Astrocyte (in vitro differentiated cells and primary cell): ENCODE results near the gene SMOC1. TPM values are rescaled to one million over a fixed set of nuclear protein-coding genes. Genes with fewer than 3 reads are reported as not detected.

ENCODE experiments used
- DNase-seq: peaks from one replicate; pipeline ENCODE4 v3.0.0-alpha.2; 2010; ENCODE audit warnings: low read depth
- FAIRE-seq: peaks from 2 replicates; lab custom pipeline; 2011; peaks lifted over from hg19 to GRCh38; lab: Jason Lieb, UNC
- H2AFZ ChIP-seq: 2 replicates; pipeline ENCODE4 v1.6.0; 2012; ENCODE audit warnings: low read depth, low read length, inconsistent platforms
- H3K27ac ChIP-seq: 2 replicates; pipeline ENCODE4 v1.5.1; 2011; ENCODE audit warnings: low read depth, low read length, inconsistent platforms
- H3K27me3 ChIP-seq: 2 replicates; pipeline ENCODE4 v1.6.0; 2011; ENCODE audit warnings: low read length, inconsistent platforms; ENCODE audit not compliant: insufficient read depth
- H3K36me3 ChIP-seq: 2 replicates; pipeline ENCODE4 v1.5.1; 2011; ENCODE audit warnings: low read length, inconsistent platforms; ENCODE audit not compliant: insufficient read depth
- H3K4me1 ChIP-seq: 2 replicates; pipeline ENCODE4 v1.5.1; 2011; ENCODE audit warnings: low read length, inconsistent platforms; ENCODE audit not compliant: insufficient read depth
- H3K4me2 ChIP-seq: 2 replicates; pipeline ENCODE4 v1.6.0; 2012; ENCODE audit warnings: low read length, inconsistent platforms
- H3K4me3 ChIP-seq: 2 replicates; pipeline ENCODE4 v1.5.1; 2011; ENCODE audit warnings: low read depth, mild to moderate bottlenecking, low read length, inconsistent platforms; ENCODE audit not compliant: insufficient read depth
- H3K79me2 ChIP-seq: 2 replicates; pipeline ENCODE4 v1.6.0; 2012; ENCODE audit warnings: mild to moderate bottlenecking, low read length, inconsistent platforms; ENCODE audit not compliant: insufficient read depth
- H3K9ac ChIP-seq: 2 replicates; pipeline ENCODE4 v1.6.0; 2012; ENCODE audit warnings: mild to moderate bottlenecking, low read length, inconsistent platforms
- H3K9me3 ChIP-seq: 2 replicates; pipeline ENCODE4 v1.5.1; 2012; ENCODE audit warnings: low read depth, mild to moderate bottlenecking, low read length, inconsistent platforms; ENCODE audit not compliant: insufficient read depth
- H4K20me1 ChIP-seq: 2 replicates; pipeline ENCODE4 v1.6.0; 2012; ENCODE audit warnings: low read length, inconsistent platforms; ENCODE audit not compliant: insufficient read depth
- H3K27ac Mint-ChIP-seq: one replicate; pipeline ENCODE4 v1.8.0; 2021; ENCODE audit warnings: mild to moderate bottlenecking, mixed read lengths; ENCODE audit not compliant: unreplicated experiment
- H3K27me3 Mint-ChIP-seq: one replicate; pipeline ENCODE4 v1.8.0; 2021; ENCODE audit warnings: low read depth, mixed read lengths; ENCODE audit not compliant: unreplicated experiment
- H3K36me3 Mint-ChIP-seq: one replicate; pipeline ENCODE4 v1.8.0; 2021; ENCODE audit warnings: low read depth, mixed read lengths; ENCODE audit not compliant: unreplicated experiment
- H3K4me1 Mint-ChIP-seq: one replicate; pipeline ENCODE4 v1.8.0; 2021; ENCODE audit warnings: low read depth, mixed read lengths; ENCODE audit not compliant: unreplicated experiment
- H3K4me3 Mint-ChIP-seq: one replicate; pipeline ENCODE4 v1.8.0; 2021; ENCODE audit warnings: mild to moderate bottlenecking, moderate library complexity, mixed read lengths; ENCODE audit not compliant: unreplicated experiment
- H3K9me3 Mint-ChIP-seq: one replicate; pipeline ENCODE4 v1.8.0; 2021; ENCODE audit warnings: mild to moderate bottlenecking, mixed read lengths; ENCODE audit not compliant: unreplicated experiment
- EZH2 ChIP-seq: IDR thresholded peaks from 2 replicates; pipeline ENCODE4 v1.6.1; 2012; ENCODE audit warnings: mild to moderate bottlenecking, low read length, inconsistent platforms; ENCODE audit not compliant: insufficient read depth
- total RNA-seq: library from RNA; stranded (reverse); gene quantifications from 2 replicates; pipeline ENCODE4 v1.2.1, GENCODE V29; 2021
- TF ChIP-seq, protein P1 (sequence below): IDR thresholded peaks from 2 replicates; pipeline ENCODE4 v1.5.1; 2011; ENCODE audit warnings: low read depth, mild to moderate bottlenecking, inconsistent platforms, low read length, moderate library complexity; ENCODE audit not compliant: insufficient read depth

SMOC1 gene
- total RNA-seq, 1 donor from 2014 or later, result 0.16 TPM

DNA sequence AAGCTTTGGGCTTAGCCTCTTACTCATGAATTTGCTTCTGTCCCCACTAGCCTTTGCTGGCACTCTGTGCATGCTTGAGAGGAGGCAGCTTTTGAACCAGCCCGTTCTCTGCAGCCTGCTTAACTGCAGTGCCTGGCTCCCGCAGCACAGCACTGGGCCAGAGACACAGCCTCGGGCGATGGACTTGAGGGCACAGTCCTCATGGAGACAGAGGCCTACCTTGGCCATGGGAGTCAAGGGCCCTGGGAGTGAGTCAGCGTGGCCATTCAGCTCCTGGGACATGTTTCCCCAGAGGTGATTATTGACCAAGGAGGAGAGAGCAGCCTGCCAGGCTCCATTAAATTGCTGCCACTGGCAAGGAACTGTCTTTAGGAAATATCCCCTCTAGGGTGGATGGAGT, 93.5 kb downstream of the SMOC1 start:
- H2AFZ ChIP-seq, result no peak overlapping the region
- no peak overlapping the region for H3K27ac ChIP-seq
- TF ChIP-seq EZH2, result no peak
- TF ChIP-seq, protein P1, sequence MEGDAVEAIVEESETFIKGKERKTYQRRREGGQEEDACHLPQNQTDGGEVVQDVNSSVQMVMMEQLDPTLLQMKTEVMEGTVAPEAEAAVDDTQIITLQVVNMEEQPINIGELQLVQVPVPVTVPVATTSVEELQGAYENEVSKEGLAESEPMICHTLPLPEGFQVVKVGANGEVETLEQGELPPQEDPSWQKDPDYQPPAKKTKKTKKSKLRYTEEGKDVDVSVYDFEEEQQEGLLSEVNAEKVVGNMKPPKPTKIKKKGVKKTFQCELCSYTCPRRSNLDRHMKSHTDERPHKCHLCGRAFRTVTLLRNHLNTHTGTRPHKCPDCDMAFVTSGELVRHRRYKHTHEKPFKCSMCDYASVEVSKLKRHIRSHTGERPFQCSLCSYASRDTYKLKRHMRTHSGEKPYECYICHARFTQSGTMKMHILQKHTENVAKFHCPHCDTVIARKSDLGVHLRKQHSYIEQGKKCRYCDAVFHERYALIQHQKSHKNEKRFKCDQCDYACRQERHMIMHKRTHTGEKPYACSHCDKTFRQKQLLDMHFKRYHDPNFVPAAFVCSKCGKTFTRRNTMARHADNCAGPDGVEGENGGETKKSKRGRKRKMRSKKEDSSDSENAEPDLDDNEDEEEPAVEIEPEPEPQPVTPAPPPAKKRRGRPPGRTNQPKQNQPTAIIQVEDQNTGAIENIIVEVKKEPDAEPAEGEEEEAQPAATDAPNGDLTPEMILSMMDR, result no peak
- no peak overlapping the region for H3K4me2 ChIP-seq
- H3K9ac ChIP-seq, result no peak overlapping the region
- no peak overlapping the region for H3K4me3 ChIP-seq
- Mint-ChIP-seq H3K4me3 (no peak overlapping the region), H3K27ac (no peak overlapping the region), H3K36me3 (no peaks in the 10 kb centered on the region), H3K27me3 (peaks cover 15% of the 10 kb centered on the region), H3K4me1 (no peaks in the 10 kb centered on the region), H3K9me3 (peaks cover 6% of the 10 kb centered on the region)
- no peaks in the 10 kb centered on the region for H3K36me3 ChIP-seq
- DNase-seq, result no peak
- peaks cover 2% of the 10 kb centered on the region for H3K27me3 ChIP-seq
- no peaks in the 10 kb centered on the region for H3K79me2 ChIP-seq
- no peaks in the 10 kb centered on the region for H3K4me1 ChIP-seq
- no peaks in the 10 kb centered on the region for H4K20me1 ChIP-seq
- no peaks in the 10 kb centered on the region for H3K9me3 ChIP-seq
- FAIRE-seq, result no peak

DNA sequence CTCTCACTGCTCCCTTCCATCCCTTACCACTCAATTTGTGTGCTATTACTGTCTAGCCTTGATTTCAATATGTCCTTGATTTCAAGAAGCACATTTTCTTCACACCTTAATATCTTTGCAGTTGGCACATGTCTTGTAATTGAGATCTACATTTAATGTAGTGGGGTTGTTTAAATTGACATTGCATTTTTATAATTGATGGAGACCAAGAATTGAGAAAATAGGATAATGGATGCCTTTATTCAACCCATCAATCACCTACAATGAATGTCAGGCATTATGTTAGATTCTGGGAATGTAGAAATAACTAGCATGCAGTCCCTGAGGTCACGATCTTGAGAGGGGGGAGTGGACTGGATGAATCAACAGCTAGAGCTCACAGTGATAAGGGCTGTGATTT, 94.6 kb downstream of the SMOC1 start:
- TF ChIP-seq, protein P1, result no peak
- TF ChIP-seq EZH2, result no peak
- H3K4me1 Mint-ChIP-seq, result no peaks in the 10 kb centered on the region
- no peak overlapping the region for H3K4me2 ChIP-seq
- no peak overlapping the region for H2AFZ ChIP-seq
- FAIRE-seq, result no peak
- no peaks in the 10 kb centered on the region for H3K79me2 ChIP-seq
- H3K36me3 ChIP-seq, result no peaks in the 10 kb centered on the region
- H3K36me3 Mint-ChIP-seq, result no peaks in the 10 kb centered on the region
- H3K4me3 ChIP-seq, result no peak overlapping the region
- no peak overlapping the region for H3K27ac Mint-ChIP-seq
- no peak for DNase-seq
- peaks cover 2% of the 10 kb centered on the region for H3K27me3 ChIP-seq
- H3K27me3 Mint-ChIP-seq, result peaks cover 15% of the 10 kb centered on the region
- no peak overlapping the region for H3K27ac ChIP-seq
- H4K20me1 ChIP-seq, result no peaks in the 10 kb centered on the region
- no peak overlapping the region for H3K9ac ChIP-seq
- H3K9me3 ChIP-seq, result no peaks in the 10 kb centered on the region
- H3K4me1 ChIP-seq, result no peaks in the 10 kb centered on the region
- H3K9me3 Mint-ChIP-seq, result peaks cover 4% of the 10 kb centered on the region
- H3K4me3 Mint-ChIP-seq, result no peak overlapping the region

DNA sequence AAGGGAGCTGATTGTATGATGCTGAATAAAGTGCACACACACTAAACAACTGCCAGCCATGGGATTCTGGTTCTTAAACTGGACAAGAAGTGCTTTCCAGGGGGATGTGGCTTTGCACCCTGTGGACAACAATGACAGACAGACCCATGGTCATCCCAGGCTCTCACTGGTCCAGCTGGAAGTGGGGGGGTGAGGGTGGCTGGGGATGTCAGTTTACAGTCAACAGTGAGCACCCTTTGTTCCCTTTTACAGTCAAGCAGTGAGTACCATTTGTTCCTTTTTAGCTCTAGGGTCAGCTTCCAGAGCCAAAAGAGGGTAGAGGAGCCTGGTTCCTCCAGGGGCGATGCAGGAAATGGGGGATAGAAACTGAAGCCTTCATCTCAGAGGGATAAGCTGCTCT, 100.7 kb downstream of the SMOC1 start:
- H3K27me3 ChIP-seq, result no peaks in the 10 kb centered on the region
- no peak overlapping the region for H2AFZ ChIP-seq
- no peak overlapping the region for H3K9ac ChIP-seq
- no peaks in the 10 kb centered on the region for H3K4me1 ChIP-seq
- H3K4me3 ChIP-seq, result no peak overlapping the region
- FAIRE-seq (no peak), DNase-seq (no peak)
- no peaks in the 10 kb centered on the region for H4K20me1 ChIP-seq
- H3K36me3 ChIP-seq, result no peaks in the 10 kb centered on the region
- TF ChIP-seq, protein P1, result no peak
- no peak for TF ChIP-seq EZH2
- H3K27ac ChIP-seq, result no peak overlapping the region
- Mint-ChIP-seq H3K36me3 (no peaks in the 10 kb centered on the region), H3K27ac (no peak overlapping the region), H3K4me1 (peaks cover 3% of the 10 kb centered on the region), H3K27me3 (peaks cover 22% of the 10 kb centered on the region), H3K9me3 (peaks cover 6% of the 10 kb centered on the region), H3K4me3 (no peak overlapping the region)
- H3K79me2 ChIP-seq, result no peaks in the 10 kb centered on the region
- no peak overlapping the region for H3K4me2 ChIP-seq
- H3K9me3 ChIP-seq, result no peaks in the 10 kb centered on the region
